ENCODE data around the gene NIPAL3.

Gene NIPAL3

GRCh38 chr1:24468685-24469316, 53.2 kb downstream of the NIPAL3 start:
- Histone ChIP-seq H3K9me2 (replicated peaks; ENCODE audit: insufficient read depth, low read length) (no peaks in the 10 kb centered on the region), H3K9me3 (replicated peaks; ENCODE audit: insufficient read depth, low read length) (no peaks in the 10 kb centered on the region), H3K36me3 (replicated peaks; ENCODE audit: insufficient read depth, low read length) (no peaks in the 10 kb centered on the region), H3K4me1 (ENCODE audit: low read length) (peaks cover 12% of the 10 kb centered on the region), H3K27me3 (replicated peaks; ENCODE audit: insufficient read depth, low read length) (no peaks in the 10 kb centered on the region), H3K27ac (ENCODE audit: low read length) (no peak overlapping the region), H4K20me1 (ENCODE audit: insufficient read depth, low read length) (no peaks in the 10 kb centered on the region), H3K79me2 (ENCODE audit: low read length) (no peaks in the 10 kb centered on the region), H2AFZ (ENCODE audit: low read length) (no peak overlapping the region), H3K4me3 (ENCODE audit: low read length) (no peak overlapping the region), H3K9ac (ENCODE audit: low read length) (no peak overlapping the region), H3F3A (ENCODE audit: insufficient read depth, low read length) (0 out of 2 replicates have a peak, but pooled peaks cover 5% of the 10 kb centered on the region), H3K4me2 (ENCODE audit: low read depth, low read length) (no peak overlapping the region)
- DNase-seq, result no peak
- TF ChIP-seq EZH2 (optimal IDR thresholded peaks at IDR 0.05; ENCODE audit: low read depth, low read length) (no peak), EZH2phosphoT487 (IDR thresholded peaks at IDR 0.05; ENCODE audit: low read length) (no peak), CTCF (IDR thresholded peaks at IDR 0.05; ENCODE audit: low read length) (no peak)

GRCh38 chr1:24470592-24470991, 55.0 kb downstream of the NIPAL3 start:
- Histone ChIP-seq H3K4me1 (ENCODE audit: low read length) (peaks cover 9% of the 10 kb centered on the region), H3K9ac (ENCODE audit: low read length) (no peak overlapping the region), H3K27me3 (replicated peaks; ENCODE audit: insufficient read depth, low read length) (no peaks in the 10 kb centered on the region), H3K9me2 (replicated peaks; ENCODE audit: insufficient read depth, low read length) (no peaks in the 10 kb centered on the region), H4K20me1 (ENCODE audit: insufficient read depth, low read length) (no peaks in the 10 kb centered on the region), H3K4me3 (ENCODE audit: low read length) (no peak overlapping the region), H3F3A (ENCODE audit: insufficient read depth, low read length) (0 out of 2 replicates have a peak, but pooled peaks cover under 1% of the 10 kb centered on the region), H3K36me3 (replicated peaks; ENCODE audit: insufficient read depth, low read length) (no peaks in the 10 kb centered on the region), H3K79me2 (ENCODE audit: low read length) (no peaks in the 10 kb centered on the region), H3K27ac (ENCODE audit: low read length) (no peak overlapping the region), H2AFZ (ENCODE audit: low read length) (no peak overlapping the region), H3K4me2 (ENCODE audit: low read depth, low read length) (no peak overlapping the region), H3K9me3 (replicated peaks; ENCODE audit: insufficient read depth, low read length) (no peaks in the 10 kb centered on the region)
- DNase-seq, result no peak
- TF ChIP-seq CTCF (IDR thresholded peaks at IDR 0.05; ENCODE audit: low read length), result no peak
- TF ChIP-seq EZH2phosphoT487 (IDR thresholded peaks at IDR 0.05; ENCODE audit: low read length), result no peak
- no peak for TF ChIP-seq EZH2 (optimal IDR thresholded peaks at IDR 0.05; ENCODE audit: low read depth, low read length)

GRCh38 chr1:24472527-24473251, 57.1 kb downstream of the NIPAL3 start:
- Histone ChIP-seq H3K9ac (ENCODE audit: low read length) (no peak overlapping the region), H3F3A (ENCODE audit: insufficient read depth, low read length) (no peaks in the 10 kb centered on the region), H3K27ac (ENCODE audit: low read length) (no peak overlapping the region), H3K4me2 (ENCODE audit: low read depth, low read length) (no peak overlapping the region), H3K4me1 (ENCODE audit: low read length) (no peaks in the 10 kb centered on the region), H3K4me3 (ENCODE audit: low read length) (no peak overlapping the region), H3K9me3 (replicated peaks; ENCODE audit: insufficient read depth, low read length) (no peaks in the 10 kb centered on the region), H3K79me2 (ENCODE audit: low read length) (no peaks in the 10 kb centered on the region), H3K36me3 (replicated peaks; ENCODE audit: insufficient read depth, low read length) (no peaks in the 10 kb centered on the region), H3K27me3 (replicated peaks; ENCODE audit: insufficient read depth, low read length) (no peaks in the 10 kb centered on the region), H4K20me1 (ENCODE audit: insufficient read depth, low read length) (no peaks in the 10 kb centered on the region), H2AFZ (ENCODE audit: low read length) (no peak overlapping the region), H3K9me2 (replicated peaks; ENCODE audit: insufficient read depth, low read length) (no peaks in the 10 kb centered on the region)
- DNase-seq, result no peak
- TF ChIP-seq CTCF (IDR thresholded peaks at IDR 0.05; ENCODE audit: low read length) (no peak), EZH2phosphoT487 (IDR thresholded peaks at IDR 0.05; ENCODE audit: low read length) (no peak), EZH2 (optimal IDR thresholded peaks at IDR 0.05; ENCODE audit: low read depth, low read length) (no peak)
